Measurements from ENCODE around the gene CRK.

CRK gene

GRCh38 chr17:1471490-1471889, 15.5 kb upstream of the CRK start:
- no peak overlapping the region for H3K9ac ChIP-seq (ENCODE audit: low read depth, low read length, poor library complexity, severe bottlenecking)
- no peaks in the 10 kb centered on the region for H3K79me2 ChIP-seq (ENCODE audit: insufficient read depth, low read length)
- no peak overlapping the region for H2AFZ ChIP-seq (ENCODE audit: low read length)
- H3K4me1 ChIP-seq (ENCODE audit: insufficient read depth, low read length, poor library complexity, severe bottlenecking) = no peaks in the 10 kb centered on the region
- no peak for TF ChIP-seq EZH2phosphoT487 (IDR thresholded peaks at IDR 0.05; ENCODE audit: borderline replicate concordance)
- no peak for TF ChIP-seq CTCF (conservative IDR thresholded peaks at IDR 0.05; ENCODE audit: low read length)
- no peaks in the 10 kb centered on the region for H3K27me3 ChIP-seq (ENCODE audit: insufficient read depth, low read length, poor library complexity, severe bottlenecking)
- no peaks in the 10 kb centered on the region for H3F3A ChIP-seq (ENCODE audit: low read depth)
- H3K9me2 ChIP-seq (replicated peaks; ENCODE audit: low read depth, low read length) = no peaks in the 10 kb centered on the region
- H3K4me2 ChIP-seq (ENCODE audit: low read depth, low read length, poor library complexity, severe bottlenecking) = no peak overlapping the region
- no peaks in the 10 kb centered on the region for H3K9me3 ChIP-seq (ENCODE audit: insufficient read depth, low read depth, low read length)
- H3K4me3 ChIP-seq (ENCODE audit: low read length, poor library complexity, severe bottlenecking) = no peak overlapping the region
- no peaks in the 10 kb centered on the region for H3K36me3 ChIP-seq (ENCODE audit: insufficient read depth, low read length)
- H4K20me1 ChIP-seq (ENCODE audit: insufficient read depth, low read length, poor library complexity, severe bottlenecking) = no peaks in the 10 kb centered on the region

GRCh38 chr17:1470755-1471462, 14.9 kb upstream of the CRK start:
- no peaks in the 10 kb centered on the region for H3K4me1 ChIP-seq (ENCODE audit: insufficient read depth, low read length, poor library complexity, severe bottlenecking)
- H3K79me2 ChIP-seq (ENCODE audit: insufficient read depth, low read length) = no peaks in the 10 kb centered on the region
- no peak overlapping the region for H3K4me2 ChIP-seq (ENCODE audit: low read depth, low read length, poor library complexity, severe bottlenecking)
- H3K36me3 ChIP-seq (ENCODE audit: insufficient read depth, low read length) = no peaks in the 10 kb centered on the region
- H4K20me1 ChIP-seq (ENCODE audit: insufficient read depth, low read length, poor library complexity, severe bottlenecking) = no peaks in the 10 kb centered on the region
- H3K9me2 ChIP-seq (replicated peaks; ENCODE audit: low read depth, low read length) = no peaks in the 10 kb centered on the region
- no peak overlapping the region for H2AFZ ChIP-seq (ENCODE audit: low read length)
- H3K27me3 ChIP-seq (ENCODE audit: insufficient read depth, low read length, poor library complexity, severe bottlenecking) = peaks cover 5% of the 10 kb centered on the region
- TF ChIP-seq EZH2phosphoT487 (IDR thresholded peaks at IDR 0.05; ENCODE audit: borderline replicate concordance) (no peak), CTCF (conservative IDR thresholded peaks at IDR 0.05; ENCODE audit: low read length) (no peak)
- H3K9ac ChIP-seq (ENCODE audit: low read depth, low read length, poor library complexity, severe bottlenecking) = no peak overlapping the region
- no peaks in the 10 kb centered on the region for H3F3A ChIP-seq (ENCODE audit: low read depth)
- H3K4me3 ChIP-seq (ENCODE audit: low read length, poor library complexity, severe bottlenecking) = no peak overlapping the region
- H3K9me3 ChIP-seq (ENCODE audit: insufficient read depth, low read depth, low read length) = no peaks in the 10 kb centered on the region

DNA sequence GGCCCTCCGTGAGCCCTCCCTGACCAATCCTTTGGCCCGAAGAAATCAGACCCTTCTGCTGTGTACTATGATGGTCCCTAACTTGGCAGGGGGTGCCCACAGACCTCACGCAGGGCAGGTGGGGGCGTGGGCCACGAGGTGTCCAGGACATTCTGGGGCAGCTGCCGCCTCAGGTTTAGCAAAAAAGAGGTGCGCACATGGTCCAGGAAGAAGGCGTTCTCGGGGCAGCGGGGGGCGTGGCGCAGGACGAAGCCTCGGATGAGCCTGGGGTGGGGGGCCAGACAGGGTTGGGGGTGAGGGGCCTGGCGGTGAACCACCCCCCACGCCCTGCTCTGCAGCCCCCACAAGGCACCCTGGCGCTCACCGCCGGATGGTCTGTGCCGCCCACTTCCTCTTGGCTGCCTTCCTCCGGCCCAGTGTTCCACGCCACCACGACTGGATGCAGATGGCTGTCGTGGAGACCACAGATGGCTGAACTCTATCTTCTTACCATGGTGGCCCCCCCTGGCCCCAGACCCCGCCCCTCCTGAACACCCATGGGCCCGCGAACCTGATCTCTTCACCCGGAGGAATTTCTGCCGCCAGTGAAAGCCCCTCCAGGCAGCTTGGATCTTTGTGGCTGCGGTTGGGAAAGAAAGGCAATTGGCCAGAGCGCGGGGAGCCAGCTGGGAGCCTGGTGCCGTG, 14.2 kb upstream of the CRK start:
- Histone ChIP-seq H3K36me3 (ENCODE audit: insufficient read depth, low read length) (no peaks in the 10 kb centered on the region), H3K4me1 (ENCODE audit: insufficient read depth, low read length, poor library complexity, severe bottlenecking) (no peaks in the 10 kb centered on the region), H3K4me3 (ENCODE audit: low read length, poor library complexity, severe bottlenecking) (no peak overlapping the region), H4K20me1 (ENCODE audit: insufficient read depth, low read length, poor library complexity, severe bottlenecking) (peaks cover 6% of the 10 kb centered on the region), H3K27me3 (ENCODE audit: insufficient read depth, low read length, poor library complexity, severe bottlenecking) (peaks cover 12% of the 10 kb centered on the region), H3K9me3 (ENCODE audit: insufficient read depth, low read depth, low read length) (no peaks in the 10 kb centered on the region), H2AFZ (ENCODE audit: low read length) (no peak overlapping the region), H3K9me2 (replicated peaks; ENCODE audit: low read depth, low read length) (no peaks in the 10 kb centered on the region), H3K9ac (ENCODE audit: low read depth, low read length, poor library complexity, severe bottlenecking) (no peak overlapping the region), H3K79me2 (ENCODE audit: insufficient read depth, low read length) (no peaks in the 10 kb centered on the region), H3K4me2 (ENCODE audit: low read depth, low read length, poor library complexity, severe bottlenecking) (no peak overlapping the region), H3F3A (ENCODE audit: low read depth) (no peaks in the 10 kb centered on the region)
- TF ChIP-seq EZH2phosphoT487 (IDR thresholded peaks at IDR 0.05; ENCODE audit: borderline replicate concordance) (no peak), CTCF (conservative IDR thresholded peaks at IDR 0.05; ENCODE audit: low read length) (no peak)

All from Loucy (cell line).